Heart left ventricle (tissue), 16 donors: ENCODE results near the gene ETV5. TPM values are rescaled to one million over a fixed set of nuclear protein-coding genes. Genes with fewer than 3 reads are reported as not detected.

Experiments
- ATAC-seq, 4 donors: fragments of 200-7000 bp; cut with Tn5 transposase; one replicate each; pipeline ENCODE4 v1.9.1; 2020 to 2022; ENCODE audit warnings: moderate library complexity in 4 of 4, mild to moderate bottlenecking in 3 of 4, moderate number of reproducible peaks in 1 of 4
- DNase-seq, 5 donors: peaks; one replicate each; pipeline ENCODE4 v3.0.0-alpha.2; 2020
- H3K27ac ChIP-seq, 12 donors: fragments of 200-600 bp; sonication (generic) in 4 of 12; one replicate each; pipeline versions ENCODE4 v1.5.0 to v1.8.0; 2016 to 2022; ENCODE audit warnings: mild to moderate bottlenecking in 2 of 12
- H3K27me3 ChIP-seq, 9 donors: fragments of 200-600 bp; sonication (generic) in 2 of 9; one replicate each; pipeline versions ENCODE4 v1.5.1 to v1.8.0; 2016 to 2022; ENCODE audit warnings: mild to moderate bottlenecking in 3 of 9
- H3K36me3 ChIP-seq, 9 donors: fragments of 200-600 bp; sonication (generic) in 2 of 9; one replicate each; pipeline versions ENCODE4 v1.5.0 to v1.8.0; 2018 to 2022; ENCODE audit warnings: mild to moderate bottlenecking in 2 of 9
- H3K4me1 ChIP-seq, 12 donors: fragments of 200-600 bp; sonication (generic) in 4 of 12; one replicate each; pipeline versions ENCODE4 v1.5.0 to v1.8.0; 2016 to 2022; ENCODE audit warnings: mild to moderate bottlenecking in 3 of 12
- H3K4me3 ChIP-seq, 12 donors: fragments of 200-600 bp; sonication (generic) in 4 of 12; one replicate each; pipeline versions ENCODE4 v1.5.0 to v1.8.0; 2017 to 2022; ENCODE audit warnings: mild to moderate bottlenecking in 9 of 12, moderate library complexity in 4 of 12
- H3K9me3 ChIP-seq, 12 donors: fragments of 200-600 bp; sonication (generic) in 4 of 12; one replicate each; pipeline versions ENCODE4 v1.5.0 to v1.8.0; 2016 to 2022; ENCODE audit warnings: mild to moderate bottlenecking in 1 of 12
- CTCF ChIP-seq, 12 donors: fragments of 200-600 bp; sonication (generic) in 4 of 12; IDR thresholded peaks; one replicate each; pipeline versions ENCODE4 v1.5.0 to v1.8.0; 2018 to 2022; ENCODE audit warnings: antibody characterized with exemption in 12 of 12, mild to moderate bottlenecking in 5 of 12
- POLR2A ChIP-seq, 2 donors: fragments of 450-650 bp; IDR thresholded peaks; one replicate each; pipeline ENCODE4 v1.6.1; 2017; ENCODE audit warnings: antibody characterized with exemption in 2 of 2, mild to moderate bottlenecking in 2 of 2, moderate library complexity in 2 of 2
- WGBS, 4 donors: extraction: QIAGEN DNeasy Blood & Tissue Kit in 2 of 4; methylation state at CpG; one replicate each; pipeline versions ENCODE4 v1.1.5 to v1.1.7; 2013 to 2018; 5-methylcytosine and 5-hydroxymethylcytosine counted together
- intact Hi-C, 10 donors: fragments of 100-400 bp; cut with DNase I; formaldehyde crosslinking; loops; one replicate each; pipeline versions ENCODE4 v1.11.1 to v1.14.2; 2022
- polyA plus RNA-seq, 2 donors: library from polyadenylated mRNA; stranded (reverse); fragments of 200-250 nt; gene quantifications; one replicate each; pipeline ENCODE4 v1.2.3, GENCODE V29; 2013
- total RNA-seq, 9 donors: library from RNA; depleted of rRNA in 2 of 9; stranded (reverse); fragments of >200 nt in 2 of 9; fragmentation: NEBNext Ultra II Directional in 3 of 9; extraction: Animal tissue kit (Norgen Biotek cat#: 25700) in 3 of 9; gene quantifications; one replicate each; pipeline versions ENCODE4 v1.1.0 to v1.2.4, GENCODE V29; 2016 to 2023
- donor health status: ischemic (EF 13 %, LVEDD 7.1; RV severe dilation, severe dysfunction).
- donor health status: healthy with polysubstance abuse.
- donor health status: DM: no; HTN: yes; CAD: no.
- donor health status: DM: no; HTN: no; CAD: no.
- donor health status: ischemic (EF 25% LVEDD 6.9; RV normal size, moderate dysfunction).
- donor health status: ischemic (EF 25% LVEDD 5.7; RV mildly dilated, moderate dysfunction).
- donor health status: healthy.
- donor health status: DM: yes; HTN: yes; CAD: no.
- donor health status: ischemic (EF 35%, LVEDD 5.7; RV mildly dilated, moderate dysfunction).
- donor health status: nonischemic (EF 11% LVEDD 7.7; RV severe dilation, severe dysfunction).
- donor health status: DM: yes; HTN: yes; CAD: no.
- donor health status: PGD.
- donor health status: ischemic (EF 29% LVEDD 5.4; RV normal size, mild dysfunction).
- donor health status: nonischemic (EF 23%, LVEDD 6.1; RV moderate dilation, normal function).

ETV5 gene
- total and polyA plus RNA-seq, 11 donors: 0.65 to 29.9 (median 6.9) TPM

- Histone ChIP-seq H3K4me1 (peaks cover 0 to 22% (median 0%) of the 10 kb centered on the region in 12 donors), H3K27me3 (no peaks in the 10 kb centered on the region), H3K4me3 (no peak overlapping the region), H3K9me3 (no peaks in the 10 kb centered on the region), H3K36me3 (no peaks in the 10 kb centered on the region), H3K27ac (no peak overlapping the region)
- no peak for ATAC-seq
- intact Hi-C loops: no loop called here
- no peak for TF ChIP-seq CTCF (IDR thresholded peaks at IDR 0.05)
- TF ChIP-seq POLR2A (IDR thresholded peaks at IDR 0.05): no peak
- no peak for DNase-seq
- WGBS, 4 donors: 87 to 96% (median 95%) methylated on average over 2 of the region's 2 CpGs
These were observed 18.0 kb downstream of the ETV5 start for GRCh38 chr3:186090901-186091300.

GRCh38 chr3:186088335-186088734, 20.6 kb downstream of the ETV5 start:
- intact Hi-C loops: no loop called here
- WGBS, 4 donors: 94 to 97% (median 95%) methylated on average over 2 of the region's 2 CpGs
- no peak overlapping the region for H3K4me3 ChIP-seq
- no peaks in the 10 kb centered on the region for H3K27me3 ChIP-seq
- H3K4me1 ChIP-seq: peaks cover 0 to 16% (median 0%) of the 10 kb centered on the region in 12 donors
- DNase-seq (no peak), ATAC-seq (no peak)
- H3K36me3 ChIP-seq: no peaks in the 10 kb centered on the region
- TF ChIP-seq POLR2A (IDR thresholded peaks at IDR 0.05) (no peak), CTCF (IDR thresholded peaks at IDR 0.05) (no peak)
- no peak overlapping the region for H3K27ac ChIP-seq
- H3K9me3 ChIP-seq: no peaks in the 10 kb centered on the region

- TF ChIP-seq CTCF (IDR thresholded peaks at IDR 0.05): no peak
- no peak for TF ChIP-seq POLR2A (IDR thresholded peaks at IDR 0.05)
- intact Hi-C loops: no loop called here
- Histone ChIP-seq H3K27me3 (no peaks in the 10 kb centered on the region), H3K27ac (no peak overlapping the region), H3K4me3 (no peak overlapping the region), H3K9me3 (no peaks in the 10 kb centered on the region), H3K4me1 (peaks cover 0 to 20% (median 0%) of the 10 kb centered on the region in 12 donors), H3K36me3 (peaks cover 0 to 16% (median 2%) of the 10 kb centered on the region in 9 donors)
- DNase-seq (no peak), ATAC-seq (no peak)
- 79 to 85% (median 82%) methylated on average over 4 of the region's 4 CpGs for WGBS, 4 donors
These were observed 24.6 kb downstream of the ETV5 start for GRCh38 chr3:186084264-186084663.

- Histone ChIP-seq H3K36me3 (peaks cover 0 to 21% (median 5%) of the 10 kb centered on the region in 9 donors), H3K4me1 (peaks cover 0 to 15% (median 0%) of the 10 kb centered on the region in 12 donors), H3K27me3 (no peaks in the 10 kb centered on the region), H3K4me3 (no peak overlapping the region), H3K27ac (no peak overlapping the region), H3K9me3 (no peaks in the 10 kb centered on the region)
- intact Hi-C loops: no loop called here
- 75 to 92% (median 83%) methylated on average over 2 of the region's 2 CpGs for WGBS, 4 donors
- no peak for TF ChIP-seq CTCF (IDR thresholded peaks at IDR 0.05)
- TF ChIP-seq POLR2A (IDR thresholded peaks at IDR 0.05): no peak
- DNase-seq: no peak
- ATAC-seq: peak in 1 of 4 donors; percentile 49
These were observed 25.1 kb downstream of the ETV5 start for GRCh38 chr3:186083746-186084145.
